Parathyroid adenoma (tissue), 2 donors: Measurements from ENCODE around the gene EPAS1.

ENCODE experiments used
- H2AFZ ChIP-seq: fragments of 300-600 bp; sonication (generic); one replicate; pipeline ENCODE4 v1.7.0; 2017; ENCODE audit warnings: antibody characterized with exemption, mild to moderate bottlenecking
- H3K27ac ChIP-seq: fragments of 300-600 bp; sonication (generic); one replicate; pipeline ENCODE4 v1.7.0; 2017
- H3K27me3 ChIP-seq: fragments of 300-600 bp; sonication (generic); one replicate; pipeline ENCODE4 v1.7.0; 2017; ENCODE audit warnings: low read length; ENCODE audit not compliant: control insufficient read depth, insufficient read depth
- H3K36me3 ChIP-seq: fragments of 300-600 bp; sonication (generic); one replicate; pipeline ENCODE4 v1.7.0; 2017; ENCODE audit warnings: low read length; ENCODE audit not compliant: control insufficient read depth, insufficient read depth
- H3K4me1 ChIP-seq: fragments of 300-600 bp; sonication (generic); one replicate; pipeline ENCODE4 v1.7.0; 2017; ENCODE audit warnings: control low read depth
- H3K4me2 ChIP-seq: fragments of 300-600 bp; sonication (generic); one replicate; pipeline ENCODE4 v1.7.0; 2017; ENCODE audit warnings: low read length
- H3K4me3 ChIP-seq: fragments of 300-600 bp; sonication (generic); one replicate; pipeline ENCODE4 v1.7.0; 2017; ENCODE audit warnings: low read depth, low read length
- H3K79me2 ChIP-seq: fragments of 300-600 bp; sonication (generic); one replicate; pipeline ENCODE4 v1.7.0; 2017; ENCODE audit warnings: control low read depth
- H3K9ac ChIP-seq: fragments of 300-600 bp; sonication (generic); one replicate; pipeline ENCODE4 v1.7.0; 2017; ENCODE audit warnings: mild to moderate bottlenecking
- H3K9me3 ChIP-seq: fragments of 300-600 bp; sonication (generic); one replicate; pipeline ENCODE4 v1.7.0; 2017; ENCODE audit warnings: low read length; ENCODE audit not compliant: control insufficient read depth
- TF ChIP-seq, protein P1 (sequence below): fragments of 300-600 bp; sonication (generic); IDR thresholded peaks from one replicate; pipeline ENCODE4 v1.7.0; 2017; ENCODE audit warnings: antibody characterized with exemption, mild to moderate bottlenecking
- donor health status: primary hyperparathyroidism.

EPAS1 gene

GRCh38 chr2:46351750-46352138, 54.5 kb downstream of the EPAS1 start:
- Histone ChIP-seq H3K4me1 (peaks cover 7% of the 10 kb centered on the region), H3K9ac (no peak overlapping the region), H3K4me2 (no peak overlapping the region), H3K36me3 (no peaks in the 10 kb centered on the region), H3K27me3 (no peaks in the 10 kb centered on the region), H2AFZ (no peak overlapping the region), H3K27ac (peak overlapping the region; percentile 29), H3K9me3 (no peaks in the 10 kb centered on the region), H3K79me2 (peaks cover 39% of the 10 kb centered on the region), H3K4me3 (no peak overlapping the region)
- TF ChIP-seq, protein P1, sequence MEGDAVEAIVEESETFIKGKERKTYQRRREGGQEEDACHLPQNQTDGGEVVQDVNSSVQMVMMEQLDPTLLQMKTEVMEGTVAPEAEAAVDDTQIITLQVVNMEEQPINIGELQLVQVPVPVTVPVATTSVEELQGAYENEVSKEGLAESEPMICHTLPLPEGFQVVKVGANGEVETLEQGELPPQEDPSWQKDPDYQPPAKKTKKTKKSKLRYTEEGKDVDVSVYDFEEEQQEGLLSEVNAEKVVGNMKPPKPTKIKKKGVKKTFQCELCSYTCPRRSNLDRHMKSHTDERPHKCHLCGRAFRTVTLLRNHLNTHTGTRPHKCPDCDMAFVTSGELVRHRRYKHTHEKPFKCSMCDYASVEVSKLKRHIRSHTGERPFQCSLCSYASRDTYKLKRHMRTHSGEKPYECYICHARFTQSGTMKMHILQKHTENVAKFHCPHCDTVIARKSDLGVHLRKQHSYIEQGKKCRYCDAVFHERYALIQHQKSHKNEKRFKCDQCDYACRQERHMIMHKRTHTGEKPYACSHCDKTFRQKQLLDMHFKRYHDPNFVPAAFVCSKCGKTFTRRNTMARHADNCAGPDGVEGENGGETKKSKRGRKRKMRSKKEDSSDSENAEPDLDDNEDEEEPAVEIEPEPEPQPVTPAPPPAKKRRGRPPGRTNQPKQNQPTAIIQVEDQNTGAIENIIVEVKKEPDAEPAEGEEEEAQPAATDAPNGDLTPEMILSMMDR = no peak

- peaks cover 30% of the 10 kb centered on the region for H3K79me2 ChIP-seq
- H3K9ac ChIP-seq = no peak overlapping the region
- no peak overlapping the region for H3K4me3 ChIP-seq
- H2AFZ ChIP-seq = no peak overlapping the region
- H3K36me3 ChIP-seq = no peaks in the 10 kb centered on the region
- H3K27ac ChIP-seq = peak overlapping the region; percentile 29
- peaks cover 7% of the 10 kb centered on the region for H3K4me1 ChIP-seq
- H3K9me3 ChIP-seq = no peaks in the 10 kb centered on the region
- H3K27me3 ChIP-seq = no peaks in the 10 kb centered on the region
- TF ChIP-seq, protein P1 = peak; percentile 11
- H3K4me2 ChIP-seq = no peak overlapping the region
These were observed 55.4 kb downstream of the EPAS1 start for GRCh38 chr2:46352621-46353020.

- H3K4me1 ChIP-seq = peaks cover 9% of the 10 kb centered on the region
- no peak overlapping the region for H3K9ac ChIP-seq
- H3K9me3 ChIP-seq = no peaks in the 10 kb centered on the region
- no peak overlapping the region for H3K4me3 ChIP-seq
- no peak overlapping the region for H3K27ac ChIP-seq
- H2AFZ ChIP-seq = no peak overlapping the region
- H3K36me3 ChIP-seq = no peaks in the 10 kb centered on the region
- TF ChIP-seq, protein P1 = no peak
- peaks cover 27% of the 10 kb centered on the region for H3K79me2 ChIP-seq
- no peaks in the 10 kb centered on the region for H3K27me3 ChIP-seq
- H3K4me2 ChIP-seq = no peak overlapping the region
These were observed 56.3 kb downstream of the EPAS1 start for GRCh38 chr2:46353509-46353908.

DNA sequence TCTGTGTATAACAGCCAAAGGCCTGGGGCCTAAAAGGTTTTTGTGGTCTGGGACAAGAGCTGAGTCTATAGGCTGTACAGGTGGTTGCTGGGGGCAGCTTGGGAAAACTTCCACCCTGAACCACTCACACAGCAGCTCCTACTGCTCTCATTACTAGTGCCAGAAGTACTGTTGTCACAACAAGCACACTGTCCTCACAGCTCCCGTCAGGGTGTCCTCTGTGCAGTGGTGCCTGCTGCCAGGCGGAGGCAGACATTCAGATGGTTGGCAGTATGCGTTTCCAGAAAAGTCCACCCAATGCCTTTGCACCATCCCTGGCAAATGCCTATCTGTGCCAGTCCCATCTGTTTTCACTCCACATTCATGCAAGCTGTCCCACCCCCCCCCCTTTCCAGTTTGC, 58.5 kb downstream of the EPAS1 start:
- Histone ChIP-seq H3K79me2 (peaks cover 21% of the 10 kb centered on the region), H3K9me3 (no peaks in the 10 kb centered on the region), H2AFZ (no peak overlapping the region), H3K27me3 (no peaks in the 10 kb centered on the region), H3K27ac (no peak overlapping the region), H3K36me3 (no peaks in the 10 kb centered on the region), H3K4me3 (no peak overlapping the region), H3K4me2 (no peak overlapping the region), H3K4me1 (peaks cover 13% of the 10 kb centered on the region), H3K9ac (no peak overlapping the region)
- TF ChIP-seq, protein P1 = no peak

DNA sequence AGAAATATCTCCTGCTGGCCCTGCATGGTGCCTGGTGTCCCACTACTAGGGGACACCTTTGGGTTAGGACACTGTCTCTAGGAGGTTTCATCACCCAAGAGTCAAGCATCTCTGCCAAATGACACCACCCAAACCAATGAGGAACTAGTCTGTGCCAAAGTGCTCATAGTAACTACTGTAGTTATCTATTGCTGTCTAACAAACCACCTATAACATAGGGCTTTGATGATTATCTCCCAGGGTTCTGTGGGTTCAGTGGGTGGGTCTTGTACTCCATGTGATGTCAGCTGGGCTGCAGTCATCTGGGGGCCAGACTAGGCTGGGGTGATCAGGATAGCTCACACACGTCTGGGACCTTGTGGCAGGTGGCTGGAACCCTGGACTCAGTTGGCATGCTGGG, 59.8 kb downstream of the EPAS1 start:
- Histone ChIP-seq H3K4me3 (no peak overlapping the region), H3K36me3 (no peaks in the 10 kb centered on the region), H2AFZ (no peak overlapping the region), H3K4me1 (peaks cover 13% of the 10 kb centered on the region), H3K27ac (no peak overlapping the region), H3K9me3 (no peaks in the 10 kb centered on the region), H3K79me2 (peaks cover 18% of the 10 kb centered on the region), H3K4me2 (no peak overlapping the region), H3K9ac (no peak overlapping the region), H3K27me3 (no peaks in the 10 kb centered on the region)
- TF ChIP-seq, protein P1 = no peak
